Thyroid gland (tissue), 4 donors: ENCODE results near the gene GCSAML.

Experiments
- CTCF ChIP-seq, 6 experiments: fragments of 200-600 bp in 3 of 6; fragments of 450-650 bp in 3 of 6; sonication (generic) in 3 of 6; IDR thresholded peaks; one replicate each; pipeline ENCODE4 v1.5.1; 2016 to 2019; ENCODE audit warnings: antibody characterized with exemption in 6 of 6, mild to moderate bottlenecking in 2 of 6, inconsistent platforms in 1 of 6, moderate library complexity in 1 of 6
- POLR2A ChIP-seq, 2 donors: fragments of 450-650 bp; IDR thresholded peaks; one replicate each; pipeline ENCODE4 v1.6.1; 2017; ENCODE audit warnings: antibody characterized with exemption in 2 of 2, mild to moderate bottlenecking in 2 of 2, moderate library complexity in 1 of 2

- TF ChIP-seq CTCF (IDR thresholded peaks at IDR 0.05) (no peak), POLR2A (IDR thresholded peaks at IDR 0.05) (no peak)
Measured at GRCh38 chr1:247578946-247579460, 30.1 kb downstream of the GCSAML start.
